ENCODE measurements around the gene FLRT1.

Gene FLRT1

DNA sequence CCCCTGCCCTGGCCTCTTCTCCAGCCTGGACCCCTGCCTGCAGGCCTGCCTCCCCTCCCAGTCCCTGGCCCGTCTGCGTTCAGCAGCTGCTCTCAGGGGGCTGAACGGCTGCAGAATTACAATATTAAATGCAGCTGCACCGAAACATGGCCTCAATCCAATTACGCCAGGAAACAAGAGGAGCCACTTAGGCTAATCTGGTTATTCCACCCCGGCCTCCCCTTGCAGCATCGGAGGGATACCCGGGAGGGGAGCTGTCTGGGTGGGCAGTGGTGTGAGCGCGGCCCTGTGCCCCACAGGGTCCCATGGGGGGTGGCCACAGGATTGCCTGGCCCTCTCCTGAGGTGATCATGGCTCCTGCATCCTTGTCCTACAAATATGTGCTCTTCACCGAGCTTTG, 42.6 kb downstream of the FLRT1 start:
- Histone ChIP-seq H3K27ac (ENCODE audit: low read depth, low read length) (no peak overlapping the region), H3K4me3 (ENCODE audit: insufficient read depth, low read length, poor library complexity, severe bottlenecking) (no peak overlapping the region), H3K36me3 (ENCODE audit: low read length) (no peaks in the 10 kb centered on the region), H2AFZ (ENCODE audit: low read depth, low read length, severe bottlenecking) (no peak overlapping the region), H3F3A (ENCODE audit: insufficient read depth) (no peaks in the 10 kb centered on the region), H3K9ac (ENCODE audit: low read length) (no peak overlapping the region), H3K9me3 (ENCODE audit: insufficient read depth, low read length) (no peaks in the 10 kb centered on the region), H3K79me2 (ENCODE audit: insufficient read depth, low read length) (no peaks in the 10 kb centered on the region), H3K27me3 (ENCODE audit: low read length) (no peaks in the 10 kb centered on the region), H3K4me2 (ENCODE audit: low read depth, low read length, poor library complexity, severe bottlenecking) (no peak overlapping the region), H3K9me2 (replicated peaks; ENCODE audit: insufficient read depth, low read length) (no peaks in the 10 kb centered on the region), H4K20me1 (ENCODE audit: low read depth, low read length) (no peaks in the 10 kb centered on the region)
- TF ChIP-seq, protein P1, sequence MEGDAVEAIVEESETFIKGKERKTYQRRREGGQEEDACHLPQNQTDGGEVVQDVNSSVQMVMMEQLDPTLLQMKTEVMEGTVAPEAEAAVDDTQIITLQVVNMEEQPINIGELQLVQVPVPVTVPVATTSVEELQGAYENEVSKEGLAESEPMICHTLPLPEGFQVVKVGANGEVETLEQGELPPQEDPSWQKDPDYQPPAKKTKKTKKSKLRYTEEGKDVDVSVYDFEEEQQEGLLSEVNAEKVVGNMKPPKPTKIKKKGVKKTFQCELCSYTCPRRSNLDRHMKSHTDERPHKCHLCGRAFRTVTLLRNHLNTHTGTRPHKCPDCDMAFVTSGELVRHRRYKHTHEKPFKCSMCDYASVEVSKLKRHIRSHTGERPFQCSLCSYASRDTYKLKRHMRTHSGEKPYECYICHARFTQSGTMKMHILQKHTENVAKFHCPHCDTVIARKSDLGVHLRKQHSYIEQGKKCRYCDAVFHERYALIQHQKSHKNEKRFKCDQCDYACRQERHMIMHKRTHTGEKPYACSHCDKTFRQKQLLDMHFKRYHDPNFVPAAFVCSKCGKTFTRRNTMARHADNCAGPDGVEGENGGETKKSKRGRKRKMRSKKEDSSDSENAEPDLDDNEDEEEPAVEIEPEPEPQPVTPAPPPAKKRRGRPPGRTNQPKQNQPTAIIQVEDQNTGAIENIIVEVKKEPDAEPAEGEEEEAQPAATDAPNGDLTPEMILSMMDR (IDR thresholded peaks at IDR 0.05; ENCODE audit: insufficient read depth, low read length, poor library complexity, severe bottlenecking) = no peak
- no peak for TF ChIP-seq EZH2phosphoT487 (conservative IDR thresholded peaks at IDR 0.05; ENCODE audit: low read length)

- TF ChIP-seq EZH2phosphoT487 (conservative IDR thresholded peaks at IDR 0.05; ENCODE audit: low read length) = no peak
- TF ChIP-seq, protein P1 (IDR thresholded peaks at IDR 0.05; ENCODE audit: insufficient read depth, low read length, poor library complexity, severe bottlenecking) = no peak
- H3K9me2 ChIP-seq (replicated peaks; ENCODE audit: insufficient read depth, low read length) = no peaks in the 10 kb centered on the region
- H3K79me2 ChIP-seq (ENCODE audit: insufficient read depth, low read length) = no peaks in the 10 kb centered on the region
- no peaks in the 10 kb centered on the region for H3K27me3 ChIP-seq (ENCODE audit: low read length)
- H4K20me1 ChIP-seq (ENCODE audit: low read depth, low read length) = no peaks in the 10 kb centered on the region
- H3K36me3 ChIP-seq (ENCODE audit: low read length) = no peaks in the 10 kb centered on the region
- H2AFZ ChIP-seq (ENCODE audit: low read depth, low read length, severe bottlenecking) = no peak overlapping the region
- no peak overlapping the region for H3K4me3 ChIP-seq (ENCODE audit: insufficient read depth, low read length, poor library complexity, severe bottlenecking)
- H3K9me3 ChIP-seq (ENCODE audit: insufficient read depth, low read length) = no peaks in the 10 kb centered on the region
- no peak overlapping the region for H3K4me2 ChIP-seq (ENCODE audit: low read depth, low read length, poor library complexity, severe bottlenecking)
- H3K9ac ChIP-seq (ENCODE audit: low read length) = no peak overlapping the region
- no peaks in the 10 kb centered on the region for H3F3A ChIP-seq (ENCODE audit: insufficient read depth)
- H3K27ac ChIP-seq (ENCODE audit: low read depth, low read length) = no peak overlapping the region
These were observed 43.2 kb downstream of the FLRT1 start for GRCh38 chr11:64078905-64079304.

GRCh38 chr11:64080390-64080789, 44.7 kb downstream of the FLRT1 start:
- Histone ChIP-seq H3K79me2 (ENCODE audit: insufficient read depth, low read length) (no peaks in the 10 kb centered on the region), H3K27ac (ENCODE audit: low read depth, low read length) (no peak overlapping the region), H3F3A (ENCODE audit: insufficient read depth) (no peaks in the 10 kb centered on the region), H3K36me3 (ENCODE audit: low read length) (no peaks in the 10 kb centered on the region), H3K4me3 (ENCODE audit: insufficient read depth, low read length, poor library complexity, severe bottlenecking) (no peak overlapping the region), H3K9me3 (ENCODE audit: insufficient read depth, low read length) (no peaks in the 10 kb centered on the region), H3K27me3 (ENCODE audit: low read length) (no peaks in the 10 kb centered on the region), H3K4me2 (ENCODE audit: low read depth, low read length, poor library complexity, severe bottlenecking) (no peak overlapping the region), H2AFZ (ENCODE audit: low read depth, low read length, severe bottlenecking) (no peak overlapping the region), H3K9me2 (replicated peaks; ENCODE audit: insufficient read depth, low read length) (no peaks in the 10 kb centered on the region), H4K20me1 (ENCODE audit: low read depth, low read length) (no peaks in the 10 kb centered on the region), H3K9ac (ENCODE audit: low read length) (no peak overlapping the region)
- no peak for TF ChIP-seq EZH2phosphoT487 (conservative IDR thresholded peaks at IDR 0.05; ENCODE audit: low read length)
- TF ChIP-seq, protein P1 (IDR thresholded peaks at IDR 0.05; ENCODE audit: insufficient read depth, low read length, poor library complexity, severe bottlenecking) = no peak

Data from SU-DHL-6 (cell line).